Ishikawa (cell line): Measurements from ENCODE around the gene PPIL4.

Experiments used
- CREB1 ChIP-seq: IDR thresholded peaks from 2 replicates; pipeline ENCODE4 v1.6.1; 2012; ENCODE audit warnings: low read depth
- EP300 ChIP-seq: IDR thresholded peaks from 2 replicates; pipeline ENCODE4 v1.6.1; 2012; ENCODE audit warnings: borderline replicate concordance
- FOXM1 ChIP-seq: IDR thresholded peaks from 2 replicates; pipeline ENCODE4 v1.6.1; 2012; ENCODE audit warnings: low read depth, borderline replicate concordance
- NFIC ChIP-seq: IDR thresholded peaks from 2 replicates; pipeline ENCODE4 v1.6.1; 2012
- RAD21 ChIP-seq: IDR thresholded peaks from 2 replicates; pipeline ENCODE4 v1.6.1; 2012; ENCODE audit warnings: low read depth
- TAF1 ChIP-seq: IDR thresholded peaks from 2 replicates; pipeline ENCODE4 v1.6.1; 2012; ENCODE audit warnings: low read depth, mild to moderate bottlenecking
- TCF12 ChIP-seq: IDR thresholded peaks from 2 replicates; pipeline ENCODE4 v1.6.1; 2012; ENCODE audit warnings: low read depth
- YY1 ChIP-seq: IDR thresholded peaks from 2 replicates; pipeline ENCODE4 v1.6.1; 2012; ENCODE audit warnings: low read depth
- TF ChIP-seq, protein P1 (sequence below): IDR thresholded peaks from 2 replicates; pipeline ENCODE4 v1.6.1; 2012; ENCODE audit warnings: low read depth, mild to moderate bottlenecking
- TF ChIP-seq, protein P2 (sequence below): IDR thresholded peaks from 2 replicates; pipeline ENCODE4 v1.6.1; 2012

DNA sequence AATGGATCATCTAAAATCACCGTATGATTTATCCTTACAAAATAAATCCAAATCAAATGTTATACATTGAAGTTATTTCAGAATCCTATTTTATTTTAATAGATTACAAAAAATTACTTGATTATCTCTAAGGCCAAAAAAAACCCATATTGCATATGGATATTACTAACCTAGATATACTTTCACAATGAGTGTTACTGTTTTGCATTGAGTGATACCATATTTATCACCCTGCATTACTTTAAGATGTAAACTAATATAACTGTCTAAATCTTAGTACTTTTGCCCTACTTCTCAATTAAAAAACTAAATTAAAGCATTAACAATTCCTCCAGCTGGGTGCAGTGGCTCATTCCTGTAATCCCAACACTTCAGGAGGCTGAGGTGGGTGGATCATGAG is 11.1 kb downstream of the PPIL4 start:
- TF ChIP-seq EP300 (no peak), TCF12 (no peak), NFIC (no peak), RAD21 (no peak), TAF1 (no peak), FOXM1 (no peak), CREB1 (no peak), YY1 (no peak)
- TF ChIP-seq, protein P1, sequence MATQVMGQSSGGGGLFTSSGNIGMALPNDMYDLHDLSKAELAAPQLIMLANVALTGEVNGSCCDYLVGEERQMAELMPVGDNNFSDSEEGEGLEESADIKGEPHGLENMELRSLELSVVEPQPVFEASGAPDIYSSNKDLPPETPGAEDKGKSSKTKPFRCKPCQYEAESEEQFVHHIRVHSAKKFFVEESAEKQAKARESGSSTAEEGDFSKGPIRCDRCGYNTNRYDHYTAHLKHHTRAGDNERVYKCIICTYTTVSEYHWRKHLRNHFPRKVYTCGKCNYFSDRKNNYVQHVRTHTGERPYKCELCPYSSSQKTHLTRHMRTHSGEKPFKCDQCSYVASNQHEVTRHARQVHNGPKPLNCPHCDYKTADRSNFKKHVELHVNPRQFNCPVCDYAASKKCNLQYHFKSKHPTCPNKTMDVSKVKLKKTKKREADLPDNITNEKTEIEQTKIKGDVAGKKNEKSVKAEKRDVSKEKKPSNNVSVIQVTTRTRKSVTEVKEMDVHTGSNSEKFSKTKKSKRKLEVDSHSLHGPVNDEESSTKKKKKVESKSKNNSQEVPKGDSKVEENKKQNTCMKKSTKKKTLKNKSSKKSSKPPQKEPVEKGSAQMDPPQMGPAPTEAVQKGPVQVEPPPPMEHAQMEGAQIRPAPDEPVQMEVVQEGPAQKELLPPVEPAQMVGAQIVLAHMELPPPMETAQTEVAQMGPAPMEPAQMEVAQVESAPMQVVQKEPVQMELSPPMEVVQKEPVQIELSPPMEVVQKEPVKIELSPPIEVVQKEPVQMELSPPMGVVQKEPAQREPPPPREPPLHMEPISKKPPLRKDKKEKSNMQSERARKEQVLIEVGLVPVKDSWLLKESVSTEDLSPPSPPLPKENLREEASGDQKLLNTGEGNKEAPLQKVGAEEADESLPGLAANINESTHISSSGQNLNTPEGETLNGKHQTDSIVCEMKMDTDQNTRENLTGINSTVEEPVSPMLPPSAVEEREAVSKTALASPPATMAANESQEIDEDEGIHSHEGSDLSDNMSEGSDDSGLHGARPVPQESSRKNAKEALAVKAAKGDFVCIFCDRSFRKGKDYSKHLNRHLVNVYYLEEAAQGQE = no peak
- TF ChIP-seq, protein P2, sequence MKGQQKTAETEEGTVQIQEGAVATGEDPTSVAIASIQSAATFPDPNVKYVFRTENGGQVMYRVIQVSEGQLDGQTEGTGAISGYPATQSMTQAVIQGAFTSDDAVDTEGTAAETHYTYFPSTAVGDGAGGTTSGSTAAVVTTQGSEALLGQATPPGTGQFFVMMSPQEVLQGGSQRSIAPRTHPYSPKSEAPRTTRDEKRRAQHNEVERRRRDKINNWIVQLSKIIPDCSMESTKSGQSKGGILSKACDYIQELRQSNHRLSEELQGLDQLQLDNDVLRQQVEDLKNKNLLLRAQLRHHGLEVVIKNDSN = no peak
